Measurements from ENCODE around the gene CHID1.

Gene CHID1

GRCh38 chr11:932435-932834, 21.8 kb upstream of the CHID1 start:
- no peak for DNase-seq

- DNase-seq = no peak
Observed at GRCh38 chr11:931385-931784, 20.8 kb upstream of the CHID1 start.

GRCh38 chr11:929405-929804, 18.8 kb upstream of the CHID1 start:
- no peak for DNase-seq

- DNase-seq = no peak
Observed at GRCh38 chr11:928786-929185, 18.2 kb upstream of the CHID1 start.

GRCh38 chr11:927871-928270, 17.3 kb upstream of the CHID1 start:
- DNase-seq = peak; percentile 68

GRCh38 chr11:926341-926916, 15.8 kb upstream of the CHID1 start:
- DNase-seq = peak; percentile 19

GRCh38 chr11:925496-926301, 15.1 kb upstream of the CHID1 start, which contains the start of gene AP2A2:
TSS of gene AP2A2 (plus strand) at chr11:925870. CDS start at chr11:926022, 152 bp downstream.
- DNase-seq = peak; percentile 94

- no peak for DNase-seq
Observed at GRCh38 chr11:925158-925495, 14.5 kb upstream of the CHID1 start.

GRCh38 chr11:924406-925157, 14.0 kb upstream of the CHID1 start:
- no peak for DNase-seq

GRCh38 chr11:923691-924405, 13.2 kb upstream of the CHID1 start:
- no peak for DNase-seq

GRCh38 chr11:921921-922678, 11.5 kb upstream of the CHID1 start:
- no peak for DNase-seq

GRCh38 chr11:917426-917825, 6.8 kb upstream of the CHID1 start:
- no peak for DNase-seq

GRCh38 chr11:914747-915501, 4.3 kb upstream of the CHID1 start:
- DNase-seq = no peak

GRCh38 chr11:914204-914603, 3.6 kb upstream of the CHID1 start:
- no peak for DNase-seq

- DNase-seq = no peak
Observed at GRCh38 chr11:913043-913442, 2.4 kb upstream of the CHID1 start.

GRCh38 chr11:912266-912665, 1.7 kb upstream of the CHID1 start:
- DNase-seq = no peak

- no peak for DNase-seq
Observed at GRCh38 chr11:911890-912219, 1.2 kb upstream of the CHID1 start.

- DNase-seq = peak; percentile 38
Observed at GRCh38 chr11:911031-911889, 650 bp upstream of the CHID1 start.

GRCh38 chr11:910044-910588, 494 bp downstream of the CHID1 start:
- DNase-seq = no peak

GRCh38 chr11:909406-909805, 1.2 kb downstream of the CHID1 start:
- DNase-seq = no peak

- no peak for DNase-seq
Observed at GRCh38 chr11:908273-908672, 2.3 kb downstream of the CHID1 start.
